ENCODE results near the gene ZNF543. TPM values are rescaled to one million over a fixed set of nuclear protein-coding genes. Genes with fewer than 3 reads are reported as not detected.
A peak's percentile ranks its signal among the peaks of the same experiment; 100 is the strongest.

The ZNF543 gene
- polyA plus RNA-seq, 1 of the 3 experiments (the other 2 are of a cell fraction), result 1.2 TPM

DNA sequence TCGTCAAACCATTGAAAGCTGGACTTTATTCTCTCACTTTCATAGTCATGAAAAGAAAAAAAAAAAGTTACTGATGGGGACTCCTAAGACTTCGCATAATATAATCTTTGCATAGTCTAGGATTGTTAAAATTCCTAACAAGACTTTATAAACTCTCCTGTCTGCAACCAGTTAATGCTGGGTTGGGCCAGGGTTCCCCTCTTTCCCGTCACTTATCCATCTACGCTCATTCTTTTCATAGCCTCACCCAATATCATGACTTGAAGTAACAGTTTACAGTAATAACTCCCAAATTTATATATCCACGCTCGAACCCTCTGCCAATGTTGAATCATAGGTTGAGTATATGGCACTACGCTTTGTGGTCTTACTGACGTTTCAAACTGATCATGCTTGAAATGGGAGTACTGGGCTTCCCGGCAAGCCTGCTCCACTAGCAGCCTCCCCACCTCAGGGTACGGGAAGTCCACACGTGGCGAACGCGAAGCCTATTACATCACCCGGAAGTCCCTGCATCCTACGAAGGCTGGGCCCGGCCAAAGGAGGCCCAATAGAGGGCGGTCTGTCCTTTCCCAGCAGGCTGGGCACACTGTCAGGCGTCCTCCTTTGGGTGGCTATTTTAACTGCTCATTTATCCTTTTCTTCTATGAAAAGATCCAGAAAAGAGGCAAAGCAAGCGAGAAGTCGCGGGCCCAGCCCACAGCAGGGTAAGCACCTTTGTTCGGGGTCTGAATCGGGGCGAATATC lies 40.7 kb upstream of the ZNF543 start (continued):
- TF ChIP-seq, protein P1, sequence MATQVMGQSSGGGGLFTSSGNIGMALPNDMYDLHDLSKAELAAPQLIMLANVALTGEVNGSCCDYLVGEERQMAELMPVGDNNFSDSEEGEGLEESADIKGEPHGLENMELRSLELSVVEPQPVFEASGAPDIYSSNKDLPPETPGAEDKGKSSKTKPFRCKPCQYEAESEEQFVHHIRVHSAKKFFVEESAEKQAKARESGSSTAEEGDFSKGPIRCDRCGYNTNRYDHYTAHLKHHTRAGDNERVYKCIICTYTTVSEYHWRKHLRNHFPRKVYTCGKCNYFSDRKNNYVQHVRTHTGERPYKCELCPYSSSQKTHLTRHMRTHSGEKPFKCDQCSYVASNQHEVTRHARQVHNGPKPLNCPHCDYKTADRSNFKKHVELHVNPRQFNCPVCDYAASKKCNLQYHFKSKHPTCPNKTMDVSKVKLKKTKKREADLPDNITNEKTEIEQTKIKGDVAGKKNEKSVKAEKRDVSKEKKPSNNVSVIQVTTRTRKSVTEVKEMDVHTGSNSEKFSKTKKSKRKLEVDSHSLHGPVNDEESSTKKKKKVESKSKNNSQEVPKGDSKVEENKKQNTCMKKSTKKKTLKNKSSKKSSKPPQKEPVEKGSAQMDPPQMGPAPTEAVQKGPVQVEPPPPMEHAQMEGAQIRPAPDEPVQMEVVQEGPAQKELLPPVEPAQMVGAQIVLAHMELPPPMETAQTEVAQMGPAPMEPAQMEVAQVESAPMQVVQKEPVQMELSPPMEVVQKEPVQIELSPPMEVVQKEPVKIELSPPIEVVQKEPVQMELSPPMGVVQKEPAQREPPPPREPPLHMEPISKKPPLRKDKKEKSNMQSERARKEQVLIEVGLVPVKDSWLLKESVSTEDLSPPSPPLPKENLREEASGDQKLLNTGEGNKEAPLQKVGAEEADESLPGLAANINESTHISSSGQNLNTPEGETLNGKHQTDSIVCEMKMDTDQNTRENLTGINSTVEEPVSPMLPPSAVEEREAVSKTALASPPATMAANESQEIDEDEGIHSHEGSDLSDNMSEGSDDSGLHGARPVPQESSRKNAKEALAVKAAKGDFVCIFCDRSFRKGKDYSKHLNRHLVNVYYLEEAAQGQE (IDR thresholded peaks at IDR 0.05; ENCODE audit: low read depth, low read length), result peak; percentile 24; the same call in 1 of the 2 replicates

DNA sequence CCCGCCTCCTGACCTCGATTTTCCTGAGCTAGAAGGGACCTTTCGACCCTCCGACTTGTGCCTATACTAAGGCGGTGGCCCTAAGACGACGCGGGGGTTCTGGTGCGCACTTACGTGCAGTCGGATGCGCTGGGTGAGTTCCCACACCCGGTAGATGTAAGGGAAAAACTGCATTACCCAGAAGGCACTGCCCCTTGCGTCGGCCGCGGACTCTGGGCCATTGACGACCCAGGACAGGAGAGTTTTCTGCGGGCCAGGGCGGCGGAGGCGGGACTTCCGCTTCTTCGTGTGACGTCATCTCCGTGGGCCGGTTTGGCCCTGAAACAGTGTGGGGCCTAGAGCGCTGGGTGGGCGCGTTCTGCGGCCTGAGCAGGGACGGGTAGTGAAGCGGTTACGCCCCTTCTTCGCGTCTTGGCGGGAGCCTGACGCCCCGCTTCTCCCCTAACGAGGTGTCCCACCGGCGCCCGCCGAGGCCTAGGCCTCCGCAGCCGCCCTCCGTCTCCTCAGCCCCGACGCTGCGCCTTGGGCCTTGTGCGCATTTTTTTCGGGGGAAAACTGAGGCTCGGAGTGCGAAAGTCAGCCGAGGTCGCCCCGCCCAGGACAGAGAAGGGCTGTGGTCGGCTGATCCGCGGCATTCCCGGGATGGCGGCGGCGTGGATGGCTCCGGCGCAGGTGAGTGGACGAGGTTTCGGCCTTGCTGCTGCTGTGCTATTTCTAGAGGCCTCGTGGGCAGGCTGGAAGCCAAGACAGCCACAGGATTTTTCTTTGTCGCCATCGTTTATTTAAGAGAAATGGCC lies 39.9 kb upstream of the ZNF543 start, which contains the start of gene ZNF460:
Gene ZNF460, plus strand, starts transcription at position 321 of the 797 bp plus-strand sequence. Its CDS starts 322 bp downstream, at position 643.
- WGBS (ENCODE audit: low lambda C conversion rate), result under 1% methylated on average over 18 of the region's 71 CpGs
- H3K4me1 ChIP-seq (ENCODE audit: control insufficient read depth in 1 of 2, insufficient read depth in 2 of 2, low read depth in 1 of 2, low read length in 1 of 2), result peaks cover 0 to 9% of the 10 kb centered on the region in 2 experiments; a peak in 2 of 4 replicates
- DNase-seq, result peak; percentile 96
- H3K4me2 ChIP-seq, result peak within 1 kb of the TSS; percentile 94
- H3K9me3 ChIP-seq, result no peaks in the 10 kb centered on the region
- ChIA-PET POLR2A (no interaction called here), CTCF (no interaction called here)
- peak within 1 kb of the TSS; percentile 71 for H2AFZ ChIP-seq (ENCODE audit: low read depth)
- peaks cover 60% of the 10 kb centered on the region for H3K79me2 ChIP-seq (ENCODE audit: insufficient read depth)
- H4K20me1 ChIP-seq (ENCODE audit: insufficient read depth), result peaks cover 35% of the 10 kb centered on the region
- peak within 1 kb of the TSS; percentile 99 for H3K27ac ChIP-seq (ENCODE audit: low read depth in 2 of 2, low read length in 1 of 2)
- H3K9ac ChIP-seq, result peak within 1 kb of the TSS; percentile 95
- peaks cover 8% of the 10 kb centered on the region for H3F3A ChIP-seq (replicated peaks; ENCODE audit: insufficient read depth)
- H3K9me2 ChIP-seq, result no peaks in the 10 kb centered on the region
- H3K4me3 ChIP-seq (ENCODE audit: low read depth in 2 of 2, low read length in 1 of 2), result peak within 1 kb of the TSS; percentile 66 to 75
- H3K27me3 ChIP-seq (ENCODE audit: insufficient read depth), result no peaks in the 10 kb centered on the region
- H3K36me3 ChIP-seq (replicated peaks in 1 of 2; ENCODE audit: control insufficient read depth in 1 of 2, insufficient read depth in 2 of 2, low read length in 1 of 2), result peaks cover 17 to 20% of the 10 kb centered on the region in 2 experiments
- TF ChIP-seq USF1 (IDR thresholded peaks at IDR 0.05; ENCODE audit: borderline replicate concordance, low read depth), result no peak
- TF ChIP-seq GATA2 (CRISPR knock-in tag; IDR thresholded peaks at IDR 0.05), result no peak
- no peak; the same call in 1 of the 2 replicates for TF ChIP-seq POLR2AphosphoS5 (IDR thresholded peaks at IDR 0.05; ENCODE audit: low read depth, low read length)
- no peak for TF ChIP-seq TAF1 (IDR thresholded peaks at IDR 0.05; ENCODE audit: borderline replicate concordance, low read depth, low read length)
- no peak for TF ChIP-seq RAD21 (IDR thresholded peaks at IDR 0.05; ENCODE audit: low read length)
- peak; percentile 47; the same call in 1 of the 2 replicates for TF ChIP-seq MAX (IDR thresholded peaks at IDR 0.05; ENCODE audit: low read depth)
- TF ChIP-seq, protein P2, sequence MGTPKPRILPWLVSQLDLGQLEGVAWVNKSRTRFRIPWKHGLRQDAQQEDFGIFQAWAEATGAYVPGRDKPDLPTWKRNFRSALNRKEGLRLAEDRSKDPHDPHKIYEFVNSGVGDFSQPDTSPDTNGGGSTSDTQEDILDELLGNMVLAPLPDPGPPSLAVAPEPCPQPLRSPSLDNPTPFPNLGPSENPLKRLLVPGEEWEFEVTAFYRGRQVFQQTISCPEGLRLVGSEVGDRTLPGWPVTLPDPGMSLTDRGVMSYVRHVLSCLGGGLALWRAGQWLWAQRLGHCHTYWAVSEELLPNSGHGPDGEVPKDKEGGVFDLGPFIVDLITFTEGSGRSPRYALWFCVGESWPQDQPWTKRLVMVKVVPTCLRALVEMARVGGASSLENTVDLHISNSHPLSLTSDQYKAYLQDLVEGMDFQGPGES (IDR thresholded peaks at IDR 0.05; ENCODE audit: low read depth, low read length), result no peak; the same call in 1 of the 2 replicates
- TF ChIP-seq RXRA (IDR thresholded peaks at IDR 0.05; ENCODE audit: borderline replicate concordance, low read depth), result no peak
- no peak for TF ChIP-seq TCF12 (IDR thresholded peaks at IDR 0.05)
- no peak for TF ChIP-seq CTCF (IDR thresholded peaks at IDR 0.05)
- no peak; the same call in 1 of the 2 replicates for TF ChIP-seq YY1 (IDR thresholded peaks at IDR 0.05; ENCODE audit: low read depth)
- no peak for TF ChIP-seq FOXJ3 (CRISPR knock-in tag; IDR thresholded peaks at IDR 0.05)
- TF ChIP-seq FOXM1 (IDR thresholded peaks at IDR 0.05; ENCODE audit: low read depth), result no peak
- peak; percentile 80 for TF ChIP-seq MXI1 (IDR thresholded peaks at IDR 0.05; ENCODE audit: low read depth, low read length)
- TF ChIP-seq RCOR1 (IDR thresholded peaks at IDR 0.05; ENCODE audit: low read length), result no peak
- TF ChIP-seq USF2 (IDR thresholded peaks at IDR 0.05; ENCODE audit: borderline replicate concordance, low read depth, low read length), result no peak
- TF ChIP-seq TEAD4 (IDR thresholded peaks at IDR 0.05; ENCODE audit: borderline replicate concordance, insufficient read depth), result no peak
- no peak for TF ChIP-seq EP300 (IDR thresholded peaks at IDR 0.05; ENCODE audit: borderline replicate concordance in 1 of 2, low read depth in 1 of 2, low read length in 1 of 2)
- TF ChIP-seq JUND (IDR thresholded peaks at IDR 0.05), result no peak
- no peak for TF ChIP-seq NFIC (IDR thresholded peaks at IDR 0.05; ENCODE audit: borderline replicate concordance)

Data from SK-N-SH (cell line).